Aorta (tissue), 5 donors: ENCODE results near the gene PHACTR1. TPM values are rescaled to one million over a fixed set of nuclear protein-coding genes. Genes with fewer than 3 reads are reported as not detected.
"Not testable (repeated sequence)": the region's sequence is repeated elsewhere in the genome, so short reads cannot be mapped to it uniquely, and the experiment has no call there.

Source experiments
- ATAC-seq: fragments of 200-7000 bp; cut with Tn5 transposase; one replicate; pipeline ENCODE4 v1.9.1; 2022; ENCODE audit warnings: moderate library complexity; ENCODE audit not compliant: low FRiP score
- DNase-seq, 2 donors: peaks; one replicate each; pipeline ENCODE4 v3.0.0-alpha.2; 2020
- H3K27ac ChIP-seq, 2 donors: one replicate each; pipeline ENCODE4 v1.5.1; 2013; ENCODE audit warnings: low read length in 2 of 2, mild to moderate bottlenecking in 2 of 2, moderate library complexity in 2 of 2, control low read depth in 1 of 2, inconsistent platforms in 1 of 2, low read depth in 1 of 2
- H3K27me3 ChIP-seq, 2 donors: one replicate each; pipeline ENCODE4 v1.6.1; 2013; ENCODE audit warnings: control low read depth in 1 of 2, low read length in 1 of 2, mild to moderate bottlenecking in 1 of 2, moderate library complexity in 1 of 2; ENCODE audit not compliant: insufficient read depth in 2 of 2, control insufficient read depth in 1 of 2
- H3K36me3 ChIP-seq, 2 donors: one replicate each; pipeline ENCODE4 v1.6.1; 2013; ENCODE audit warnings: control low read depth in 1 of 2, low read length in 1 of 2, mild to moderate bottlenecking in 1 of 2; ENCODE audit not compliant: insufficient read depth in 2 of 2, control insufficient read depth in 1 of 2
- H3K4me1 ChIP-seq, 2 donors: one replicate each; pipeline ENCODE4 v1.6.1; 2013; ENCODE audit warnings: low read length in 2 of 2, control low read depth in 1 of 2, mild to moderate bottlenecking in 1 of 2, moderate library complexity in 1 of 2; ENCODE audit not compliant: insufficient read depth in 2 of 2, control insufficient read depth in 1 of 2
- H3K4me3 ChIP-seq, 2 donors: one replicate each; pipeline ENCODE4 v1.5.1; 2013; ENCODE audit warnings: low read length in 2 of 2, control low read depth in 1 of 2, mild to moderate bottlenecking in 1 of 2
- H3K9me3 ChIP-seq: one replicate; pipeline ENCODE4 v1.6.1; 2013; ENCODE audit warnings: mild to moderate bottlenecking, low read length; ENCODE audit not compliant: control insufficient read depth
- WGBS, 2 donors: extraction: QIAGEN DNeasy Blood & Tissue Kit; methylation state at CpG; one replicate each; pipeline ENCODE4 v1.1.7; 2013; 5-methylcytosine and 5-hydroxymethylcytosine counted together
- intact Hi-C, 2 donors: fragments of 100-400 bp; cut with DNase I; formaldehyde crosslinking; loops; one replicate each; pipeline versions ENCODE4 v1.14.2 to v1.15.0; 2022
- polyA plus RNA-seq, 2 donors: library from polyadenylated mRNA; stranded (reverse); fragments of 200-250 nt; gene quantifications; one replicate each; pipeline ENCODE4 v1.2.3, GENCODE V29; 2013
- total RNA-seq, 2 donors: library from RNA; stranded (reverse); fragmentation: NEBNext Ultra II Directional; extraction: Animal tissue kit (Norgen Biotek cat#: 25700); gene quantifications; one replicate each; pipeline ENCODE4 v1.2.1, GENCODE V29; 2021
- donor health status: healthy with polysubstance abuse.
- donor health status: Bipolar disorder and iron deficiency.
- donor health status: DM: no; HTN: no; CAD: no.
- donor health status: DM: no; HTN: no; CAD: no.
- donor health status: DM: yes; HTN: yes; CAD: no.

The PHACTR1 gene
- total and polyA plus RNA-seq, 4 donors: 3.2 to 89.4 (median 20.1) TPM

DNA sequence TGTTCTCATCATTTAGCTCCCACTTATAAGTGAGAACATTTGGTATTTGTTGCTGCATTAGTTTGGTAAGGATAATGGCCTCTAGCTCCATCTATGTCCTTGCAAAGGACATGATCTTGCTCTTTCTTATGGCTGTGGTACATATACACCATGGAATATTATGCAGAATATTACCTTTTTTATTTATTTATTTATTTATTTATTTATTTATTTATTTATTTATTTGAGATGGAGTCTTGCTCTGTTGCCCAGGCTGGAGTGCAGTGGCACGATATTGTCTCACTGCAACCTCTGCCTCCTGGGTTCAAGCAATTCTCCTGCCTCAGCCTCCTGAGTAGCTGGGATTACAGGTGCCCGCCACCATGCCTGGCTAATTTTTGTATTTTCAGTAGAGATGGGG is 14.2 kb downstream of the PHACTR1 start:
- H3K4me1 ChIP-seq, H3K4me3 ChIP-seq, H3K27ac ChIP-seq, H3K36me3 ChIP-seq, intact Hi-C loops, DNase-seq, H3K27me3 ChIP-seq, ATAC-seq, H3K9me3 ChIP-seq: not testable (repeated sequence)
- 88 to 94% methylated on average over 2 of the region's 2 CpGs for WGBS, 2 donors

DNA sequence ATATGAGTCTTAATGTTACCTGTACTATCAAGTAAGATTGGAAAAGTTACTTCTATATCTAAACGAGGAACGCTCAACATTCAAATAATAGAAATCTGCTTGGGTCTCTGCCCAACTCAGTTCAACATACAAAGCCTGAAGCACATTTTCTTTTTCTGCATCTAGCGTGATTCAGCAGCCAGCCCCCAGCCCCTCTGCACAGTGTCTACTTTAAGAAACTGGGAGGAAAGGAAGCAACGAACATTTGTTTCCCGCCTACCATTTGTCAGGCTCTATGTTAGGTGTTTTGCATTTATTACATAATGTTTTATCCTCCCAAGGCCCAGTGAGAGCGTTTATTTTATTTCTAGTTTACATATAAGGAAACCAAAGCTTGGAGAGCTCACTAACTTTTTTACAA is 17.3 kb downstream of the PHACTR1 start:
- WGBS, 2 donors: 15 to 24% methylated on average over 6 of the region's 6 CpGs
- Histone ChIP-seq H3K4me1 (no peaks in the 10 kb centered on the region), H3K4me3 (no peak overlapping the region), H3K36me3 (no peaks in the 10 kb centered on the region), H3K9me3 (peaks cover 2% of the 10 kb centered on the region), H3K27me3 (peaks cover 0 to 2% of the 10 kb centered on the region in 2 donors), H3K27ac (no peak overlapping the region)
- DNase-seq: no peak
- intact Hi-C loops: no loop called here
- no peak for ATAC-seq

DNA sequence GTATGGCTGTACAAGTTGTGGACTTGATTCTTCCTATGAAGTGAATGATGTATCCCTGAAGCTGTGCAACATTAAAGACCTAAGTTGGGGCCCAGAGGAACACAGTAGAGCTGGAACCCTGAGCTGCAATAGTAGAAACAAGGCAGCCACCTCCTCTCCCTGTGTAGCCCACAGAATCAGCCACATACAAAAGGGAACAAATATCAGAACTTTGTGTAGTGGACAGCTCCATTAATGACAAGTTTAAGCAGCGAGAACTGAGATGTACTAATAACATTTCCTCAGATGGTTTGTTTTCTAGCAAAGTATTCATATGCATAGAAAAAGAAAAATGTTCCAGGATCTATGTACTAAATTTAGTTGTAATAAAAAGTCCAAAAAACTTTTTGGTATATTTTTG is 19.2 kb downstream of the PHACTR1 start:
- Histone ChIP-seq H3K4me3 (no peak overlapping the region), H3K27ac (no peak overlapping the region), H3K4me1 (no peaks in the 10 kb centered on the region), H3K9me3 (peaks cover 2% of the 10 kb centered on the region), H3K36me3 (no peaks in the 10 kb centered on the region), H3K27me3 (peaks cover 0 to 2% of the 10 kb centered on the region in 2 donors)
- no peak for ATAC-seq
- DNase-seq: no peak
- WGBS, 2 donors: 0 to 5% methylated on average over 1 of the region's 1 CpG
- intact Hi-C loops: no loop called here

DNA sequence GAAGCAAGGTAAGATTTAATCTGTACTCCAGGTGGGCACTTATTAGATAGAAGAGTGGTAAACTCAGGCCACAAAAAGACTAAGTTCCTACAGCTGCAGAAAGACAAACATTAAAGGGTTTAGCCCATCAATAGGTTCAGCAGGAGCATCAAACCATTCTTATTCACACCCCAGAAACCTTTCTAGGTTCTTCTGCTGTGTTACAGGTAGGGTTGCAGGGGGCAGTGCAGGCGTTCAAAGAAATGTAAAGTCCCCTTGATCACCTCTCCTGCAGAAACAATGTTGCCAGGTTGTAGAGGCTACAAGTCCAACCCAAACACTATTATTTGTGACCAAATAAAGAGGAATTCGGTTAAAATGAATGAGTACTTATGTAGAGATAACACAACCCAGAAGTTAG is 31.8 kb downstream of the PHACTR1 start:
- H3K9me3 ChIP-seq: peaks cover 3% of the 10 kb centered on the region
- peaks cover 0 to 6% of the 10 kb centered on the region in 2 donors for H3K27me3 ChIP-seq
- no peak overlapping the region for H3K27ac ChIP-seq
- intact Hi-C loops: no loop called here
- no peaks in the 10 kb centered on the region for H3K36me3 ChIP-seq
- no peak overlapping the region for H3K4me3 ChIP-seq
- 7 to 8% methylated on average over 2 of the region's 2 CpGs for WGBS, 2 donors
- DNase-seq (no peak), ATAC-seq (no peak)
- no peaks in the 10 kb centered on the region for H3K4me1 ChIP-seq

DNA sequence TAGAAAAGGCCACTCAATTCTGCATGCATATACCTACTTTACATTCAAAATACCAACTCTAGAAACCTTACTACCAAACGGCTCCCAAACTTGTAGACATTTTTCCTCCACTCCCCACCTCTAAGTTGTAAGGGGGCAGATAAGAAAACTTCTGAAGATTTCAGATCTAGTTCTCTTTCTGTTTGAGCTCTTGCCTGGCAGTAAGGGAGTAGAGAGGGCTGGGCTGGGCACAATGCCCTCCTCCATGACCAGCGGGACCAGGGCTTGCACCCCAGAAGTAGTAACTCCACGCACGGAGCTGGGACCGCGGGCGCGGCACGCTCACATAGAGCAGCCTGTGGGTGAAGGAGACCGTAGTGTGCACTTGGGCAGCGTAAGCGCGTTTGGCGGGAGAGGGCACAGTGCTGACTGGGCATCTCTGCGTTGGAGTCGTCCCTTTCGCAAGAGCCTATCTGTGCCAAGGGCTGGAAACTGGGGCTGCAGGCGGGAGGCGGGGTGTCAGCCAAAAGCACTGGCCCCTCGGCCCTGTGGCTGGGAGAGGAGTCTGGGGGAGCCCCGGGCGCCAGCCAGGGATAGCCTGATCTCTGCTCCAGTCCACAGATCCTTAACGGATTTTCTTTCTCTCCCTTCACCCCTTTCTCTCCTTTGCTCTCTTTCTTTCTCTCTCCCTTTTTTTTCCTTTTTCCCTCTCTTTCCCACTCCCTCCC is 32.4 kb downstream of the PHACTR1 start:
- Histone ChIP-seq H3K27ac (no peak overlapping the region), H3K9me3 (peaks cover 3% of the 10 kb centered on the region), H3K36me3 (no peaks in the 10 kb centered on the region), H3K27me3 (peaks cover 0 to 6% of the 10 kb centered on the region in 2 donors), H3K4me3 (peak overlapping the region in 1 of 2 donors; percentile 2), H3K4me1 (no peaks in the 10 kb centered on the region)
- intact Hi-C loops: no loop called here
- 1% methylated on average over 23 of the region's 23 CpGs for WGBS, 2 donors
- DNase-seq: peak in 1 of 2 donors; percentile 62
- no peak for ATAC-seq

DNA sequence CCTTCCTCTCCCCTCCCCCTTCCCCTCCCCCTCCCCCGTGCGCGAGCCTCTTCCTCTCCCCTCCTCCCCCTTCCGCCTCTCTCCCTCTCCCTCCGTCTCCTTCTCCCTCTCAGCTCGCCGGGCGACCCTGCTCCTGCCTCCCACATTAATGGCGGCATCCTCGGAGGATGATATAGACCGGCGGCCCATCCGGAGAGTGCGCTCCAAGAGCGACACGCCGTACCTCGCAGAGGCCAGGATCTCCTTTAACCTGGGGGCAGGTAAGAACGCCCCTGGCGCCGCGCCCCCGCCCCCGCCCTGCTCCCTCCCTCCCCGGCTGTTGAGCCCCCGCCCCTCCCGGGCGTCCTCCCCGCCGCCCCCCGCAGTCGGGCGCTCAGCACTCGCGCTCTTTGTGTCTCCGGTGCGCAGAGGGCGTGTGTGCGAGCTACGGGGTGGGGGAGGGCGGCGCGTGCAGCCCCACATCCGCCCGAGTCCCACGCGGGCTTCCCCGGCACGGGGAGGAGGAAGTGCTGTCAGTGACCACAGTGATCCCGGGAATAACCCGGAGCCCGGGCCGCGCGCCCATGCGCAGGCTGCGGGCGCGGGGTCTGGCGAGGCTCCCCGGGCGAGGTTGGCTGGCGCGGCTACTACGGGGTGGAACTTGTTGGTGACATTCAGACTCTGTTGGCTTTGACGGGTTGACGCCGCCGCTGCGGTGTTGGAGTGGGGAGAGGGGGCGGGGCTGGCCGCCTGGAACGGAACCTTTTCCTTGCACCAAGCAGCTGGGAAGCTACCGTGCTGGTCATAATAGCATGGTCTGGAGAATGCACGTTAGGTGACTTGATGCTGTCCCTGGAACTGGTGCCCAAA is 33.2 kb downstream of the PHACTR1 start:
- peaks cover 3% of the 10 kb centered on the region for H3K9me3 ChIP-seq
- WGBS, 2 donors: 2% methylated on average over 51 to 75 of the region's 75 CpGs
- peak overlapping the region in 1 of 2 donors; percentile 2 for H3K4me3 ChIP-seq
- DNase-seq (peak in 1 of 2 donors; percentile 70), ATAC-seq (no peak)
- no peaks in the 10 kb centered on the region for H3K36me3 ChIP-seq
- intact Hi-C loops: no loop called here
- no peaks in the 10 kb centered on the region for H3K4me1 ChIP-seq
- H3K27me3 ChIP-seq: peaks cover 0 to 6% of the 10 kb centered on the region in 2 donors
- H3K27ac ChIP-seq: no peak overlapping the region

DNA sequence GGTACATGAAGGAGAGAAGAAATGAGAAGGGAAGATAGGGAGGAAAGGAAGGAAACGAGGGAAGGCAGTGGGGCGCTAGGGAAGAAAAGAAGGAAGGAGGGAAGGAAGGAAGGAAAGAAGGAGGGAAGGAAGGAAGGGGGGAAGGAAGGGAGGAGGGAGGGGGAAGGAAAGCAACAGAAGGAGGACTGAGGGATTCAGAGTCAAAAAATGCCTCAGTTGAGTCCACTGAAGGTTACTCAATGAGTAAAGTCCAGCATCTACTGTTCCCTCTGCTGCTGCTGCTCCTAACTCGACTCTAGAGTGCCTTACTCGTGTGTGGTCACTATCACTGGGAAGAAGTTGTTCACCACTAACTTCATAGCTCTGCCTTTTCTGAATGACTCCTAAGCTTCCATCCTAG is 33.8 kb downstream of the PHACTR1 start:
- H3K9me3 ChIP-seq: peaks cover 3% of the 10 kb centered on the region
- ATAC-seq (no peak), DNase-seq (no peak)
- H3K27me3 ChIP-seq: peaks cover 0 to 6% of the 10 kb centered on the region in 2 donors
- WGBS, 2 donors: 14 to 17% methylated on average over 4 of the region's 4 CpGs
- intact Hi-C loops: no loop called here
- H3K4me1 ChIP-seq: no peaks in the 10 kb centered on the region
- H3K4me3 ChIP-seq: no peak overlapping the region
- H3K27ac ChIP-seq: no peak overlapping the region
- H3K36me3 ChIP-seq: no peaks in the 10 kb centered on the region

DNA sequence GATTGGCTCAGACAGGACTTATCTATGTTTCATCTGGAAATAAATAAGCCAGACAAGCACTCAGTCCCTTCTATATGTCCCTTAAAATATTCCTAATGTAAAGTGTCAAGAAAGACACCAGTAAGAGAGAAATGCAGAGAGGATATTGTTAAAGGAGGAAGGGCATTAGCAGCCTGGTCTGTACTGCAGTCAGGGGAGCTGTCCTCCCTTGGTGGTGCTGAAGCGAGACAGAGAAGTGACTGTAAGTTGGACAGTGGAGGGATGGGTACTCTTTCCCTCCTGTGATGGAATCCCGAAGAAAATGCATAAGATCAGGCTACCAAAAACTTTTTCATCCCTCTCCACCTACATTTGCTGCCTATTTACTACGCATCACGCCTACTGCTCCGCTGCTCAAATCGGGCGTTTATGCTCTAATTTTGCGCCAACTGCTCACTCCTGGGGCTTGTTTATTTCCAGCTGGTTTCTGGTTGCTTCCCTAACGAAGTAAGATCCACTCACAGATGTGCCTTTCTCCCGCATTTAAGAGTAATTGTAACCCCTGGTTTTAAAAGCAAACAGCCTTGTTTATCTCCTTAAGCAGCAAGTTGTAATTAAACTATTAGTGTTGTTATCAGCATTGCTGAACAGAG is 35.2 kb downstream of the PHACTR1 start:
- DNase-seq (peak; percentile 61 to 80), ATAC-seq (no peak)
- peaks cover 0 to 6% of the 10 kb centered on the region in 2 donors for H3K27me3 ChIP-seq
- H3K9me3 ChIP-seq: no peaks in the 10 kb centered on the region
- no peaks in the 10 kb centered on the region for H3K36me3 ChIP-seq
- H3K27ac ChIP-seq: no peak overlapping the region
- intact Hi-C loops: no loop called here
- WGBS, 2 donors: 32 to 35% methylated on average over 10 of the region's 10 CpGs
- H3K4me1 ChIP-seq: no peaks in the 10 kb centered on the region
- H3K4me3 ChIP-seq: no peak overlapping the region
